Heart left ventricle (tissue), 16 donors: Measurements from ENCODE around the gene PARD3. TPM values are rescaled to one million over a fixed set of nuclear protein-coding genes. Genes with fewer than 3 reads are reported as not detected.

Experiments used
- ATAC-seq, 4 donors: fragments of 200-7000 bp; cut with Tn5 transposase; one replicate each; pipeline ENCODE4 v1.9.1; 2020 to 2022; ENCODE audit warnings: moderate library complexity in 4 of 4, mild to moderate bottlenecking in 3 of 4, moderate number of reproducible peaks in 1 of 4
- DNase-seq, 5 donors: peaks; one replicate each; pipeline ENCODE4 v3.0.0-alpha.2; 2020
- H3K27ac ChIP-seq, 12 donors: fragments of 200-600 bp; sonication (generic) in 4 of 12; one replicate each; pipeline versions ENCODE4 v1.5.0 to v1.8.0; 2016 to 2022; ENCODE audit warnings: mild to moderate bottlenecking in 2 of 12
- H3K27me3 ChIP-seq, 9 donors: fragments of 200-600 bp; sonication (generic) in 2 of 9; one replicate each; pipeline versions ENCODE4 v1.5.1 to v1.8.0; 2016 to 2022; ENCODE audit warnings: mild to moderate bottlenecking in 3 of 9
- H3K36me3 ChIP-seq, 9 donors: fragments of 200-600 bp; sonication (generic) in 2 of 9; one replicate each; pipeline versions ENCODE4 v1.5.0 to v1.8.0; 2018 to 2022; ENCODE audit warnings: mild to moderate bottlenecking in 2 of 9
- H3K4me1 ChIP-seq, 12 donors: fragments of 200-600 bp; sonication (generic) in 4 of 12; one replicate each; pipeline versions ENCODE4 v1.5.0 to v1.8.0; 2016 to 2022; ENCODE audit warnings: mild to moderate bottlenecking in 3 of 12
- H3K4me3 ChIP-seq, 12 donors: fragments of 200-600 bp; sonication (generic) in 4 of 12; one replicate each; pipeline versions ENCODE4 v1.5.0 to v1.8.0; 2017 to 2022; ENCODE audit warnings: mild to moderate bottlenecking in 9 of 12, moderate library complexity in 4 of 12
- H3K9me3 ChIP-seq, 12 donors: fragments of 200-600 bp; sonication (generic) in 4 of 12; one replicate each; pipeline versions ENCODE4 v1.5.0 to v1.8.0; 2016 to 2022; ENCODE audit warnings: mild to moderate bottlenecking in 1 of 12
- POLR2A ChIP-seq, 2 donors: fragments of 450-650 bp; IDR thresholded peaks; one replicate each; pipeline ENCODE4 v1.6.1; 2017; ENCODE audit warnings: antibody characterized with exemption in 2 of 2, mild to moderate bottlenecking in 2 of 2, moderate library complexity in 2 of 2
- WGBS, 4 donors: extraction: QIAGEN DNeasy Blood & Tissue Kit in 2 of 4; methylation state at CpG; one replicate each; pipeline versions ENCODE4 v1.1.5 to v1.1.7; 2013 to 2018; 5-methylcytosine and 5-hydroxymethylcytosine counted together
- intact Hi-C, 10 donors: fragments of 100-400 bp; cut with DNase I; formaldehyde crosslinking; loops; one replicate each; pipeline versions ENCODE4 v1.11.1 to v1.14.2; 2022
- polyA plus RNA-seq, 2 donors: library from polyadenylated mRNA; stranded (reverse); fragments of 200-250 nt; gene quantifications; one replicate each; pipeline ENCODE4 v1.2.3, GENCODE V29; 2013
- total RNA-seq, 9 donors: library from RNA; depleted of rRNA in 2 of 9; stranded (reverse); fragments of >200 nt in 2 of 9; fragmentation: NEBNext Ultra II Directional in 3 of 9; extraction: Animal tissue kit (Norgen Biotek cat#: 25700) in 3 of 9; gene quantifications; one replicate each; pipeline versions ENCODE4 v1.1.0 to v1.2.4, GENCODE V29; 2016 to 2023
- TF ChIP-seq, protein P1 (sequence below), 12 donors: fragments of 200-600 bp; sonication (generic) in 4 of 12; IDR thresholded peaks; one replicate each; pipeline versions ENCODE4 v1.5.0 to v1.8.0; 2018 to 2022; ENCODE audit warnings: antibody characterized with exemption in 12 of 12, mild to moderate bottlenecking in 5 of 12
- donor health status: ischemic (EF 13 %, LVEDD 7.1; RV severe dilation, severe dysfunction).
- donor health status: healthy with polysubstance abuse.
- donor health status: DM: no; HTN: yes; CAD: no.
- donor health status: DM: no; HTN: no; CAD: no.
- donor health status: ischemic (EF 25% LVEDD 6.9; RV normal size, moderate dysfunction).
- donor health status: ischemic (EF 25% LVEDD 5.7; RV mildly dilated, moderate dysfunction).
- donor health status: healthy.
- donor health status: DM: yes; HTN: yes; CAD: no.
- donor health status: ischemic (EF 35%, LVEDD 5.7; RV mildly dilated, moderate dysfunction).
- donor health status: nonischemic (EF 11% LVEDD 7.7; RV severe dilation, severe dysfunction).
- donor health status: DM: yes; HTN: yes; CAD: no.
- donor health status: PGD.
- donor health status: ischemic (EF 29% LVEDD 5.4; RV normal size, mild dysfunction).
- donor health status: nonischemic (EF 23%, LVEDD 6.1; RV moderate dilation, normal function).

Gene PARD3
- total and polyA plus RNA-seq, 11 donors, result 24.8 to 69.7 (median 33.1) TPM

DNA sequence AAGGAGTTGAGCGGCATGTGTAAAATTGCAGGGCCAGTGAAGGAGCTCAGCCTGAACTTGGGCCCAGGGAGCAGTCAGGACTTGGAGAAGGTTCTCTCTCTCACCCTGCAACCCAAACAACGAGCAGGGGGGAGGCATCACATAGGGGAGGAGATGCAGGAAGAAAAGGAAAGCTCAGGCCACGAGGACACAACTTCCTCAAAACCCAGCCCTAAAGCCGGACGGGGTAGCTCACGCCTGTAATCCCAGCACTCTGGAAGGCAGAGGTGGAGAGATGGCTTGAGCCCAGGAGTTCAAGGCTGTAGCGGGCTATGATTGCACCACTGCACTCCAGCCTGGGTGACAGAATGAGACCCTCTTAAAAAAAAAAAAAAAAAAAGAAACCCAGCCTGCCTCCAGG is 629.1 kb downstream of the PARD3 start:
- ATAC-seq (no peak), DNase-seq (no peak)
- intact Hi-C loops, result no loop called here
- H3K27ac ChIP-seq, result peak overlapping the region in 1 of 12 donors; percentile 1
- H3K27me3 ChIP-seq, result no peaks in the 10 kb centered on the region
- peaks cover 0 to 35% (median 14%) of the 10 kb centered on the region in 12 donors for H3K4me1 ChIP-seq
- H3K4me3 ChIP-seq, result no peak overlapping the region
- H3K9me3 ChIP-seq, result no peaks in the 10 kb centered on the region
- TF ChIP-seq, protein P1, sequence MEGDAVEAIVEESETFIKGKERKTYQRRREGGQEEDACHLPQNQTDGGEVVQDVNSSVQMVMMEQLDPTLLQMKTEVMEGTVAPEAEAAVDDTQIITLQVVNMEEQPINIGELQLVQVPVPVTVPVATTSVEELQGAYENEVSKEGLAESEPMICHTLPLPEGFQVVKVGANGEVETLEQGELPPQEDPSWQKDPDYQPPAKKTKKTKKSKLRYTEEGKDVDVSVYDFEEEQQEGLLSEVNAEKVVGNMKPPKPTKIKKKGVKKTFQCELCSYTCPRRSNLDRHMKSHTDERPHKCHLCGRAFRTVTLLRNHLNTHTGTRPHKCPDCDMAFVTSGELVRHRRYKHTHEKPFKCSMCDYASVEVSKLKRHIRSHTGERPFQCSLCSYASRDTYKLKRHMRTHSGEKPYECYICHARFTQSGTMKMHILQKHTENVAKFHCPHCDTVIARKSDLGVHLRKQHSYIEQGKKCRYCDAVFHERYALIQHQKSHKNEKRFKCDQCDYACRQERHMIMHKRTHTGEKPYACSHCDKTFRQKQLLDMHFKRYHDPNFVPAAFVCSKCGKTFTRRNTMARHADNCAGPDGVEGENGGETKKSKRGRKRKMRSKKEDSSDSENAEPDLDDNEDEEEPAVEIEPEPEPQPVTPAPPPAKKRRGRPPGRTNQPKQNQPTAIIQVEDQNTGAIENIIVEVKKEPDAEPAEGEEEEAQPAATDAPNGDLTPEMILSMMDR (IDR thresholded peaks at IDR 0.05), result no peak
- no peak for TF ChIP-seq POLR2A (IDR thresholded peaks at IDR 0.05)
- WGBS, 4 donors, result 61 to 82% (median 70%) methylated on average over 7 of the region's 7 CpGs
- no peaks in the 10 kb centered on the region for H3K36me3 ChIP-seq

DNA sequence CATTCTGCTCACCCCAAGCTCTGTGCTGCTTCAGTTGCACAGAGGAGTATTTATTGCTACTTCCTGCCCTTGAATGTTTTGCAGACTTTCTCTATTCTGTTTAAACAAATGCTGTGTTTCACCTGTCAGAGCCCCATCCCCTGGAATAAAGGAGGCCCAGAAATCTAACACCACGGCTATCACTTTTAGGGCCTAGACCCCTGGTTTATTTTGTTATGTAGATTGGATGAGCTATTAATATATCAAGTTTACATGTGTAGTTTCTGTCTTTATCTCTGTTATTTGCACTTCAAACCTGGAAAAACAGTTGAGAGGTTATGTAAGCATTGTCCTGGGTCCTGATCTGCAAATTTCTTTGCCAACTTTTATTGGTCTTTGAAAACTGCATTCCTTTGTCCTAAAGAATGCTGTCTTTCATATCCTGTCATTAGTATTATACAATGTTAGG is 630.1 kb downstream of the PARD3 start:
- H3K27ac ChIP-seq, result peak overlapping the region in 1 of 12 donors; percentile 9
- ATAC-seq (no peak), DNase-seq (no peak)
- H3K4me3 ChIP-seq, result no peak overlapping the region
- peaks cover 0 to 35% (median 14%) of the 10 kb centered on the region in 12 donors for H3K4me1 ChIP-seq
- 42 to 47% (median 44%) methylated on average over 1 of the region's 1 CpG for WGBS, 4 donors
- no peak for TF ChIP-seq POLR2A (IDR thresholded peaks at IDR 0.05)
- TF ChIP-seq, protein P1 (IDR thresholded peaks at IDR 0.05), result no peak
- H3K36me3 ChIP-seq, result no peaks in the 10 kb centered on the region
- intact Hi-C loops, result no loop called here
- H3K27me3 ChIP-seq, result no peaks in the 10 kb centered on the region
- no peaks in the 10 kb centered on the region for H3K9me3 ChIP-seq

DNA sequence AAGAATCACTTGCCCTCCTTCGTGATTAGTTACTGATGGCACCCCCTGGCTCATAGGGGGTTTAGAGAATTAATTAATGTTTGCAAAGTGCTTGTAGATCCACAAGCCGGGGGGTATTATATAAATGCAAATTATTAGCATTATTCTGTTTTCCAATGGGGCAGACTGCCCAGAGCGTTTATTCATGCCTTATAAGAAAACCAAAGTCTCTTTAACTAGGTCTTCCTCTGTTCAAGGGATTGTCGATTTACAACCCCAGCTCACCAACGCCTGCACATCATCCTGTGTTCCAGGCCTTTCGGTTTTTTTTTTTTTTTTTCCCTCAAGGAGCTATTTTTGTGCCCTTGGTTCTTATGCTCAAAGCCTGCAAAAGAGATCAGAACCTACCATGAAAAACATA is 630.7 kb downstream of the PARD3 start:
- no peak for ATAC-seq
- H3K4me3 ChIP-seq, result no peak overlapping the region
- TF ChIP-seq, protein P1 (IDR thresholded peaks at IDR 0.05), result no peak
- no peak for TF ChIP-seq POLR2A (IDR thresholded peaks at IDR 0.05)
- no peak overlapping the region for H3K27ac ChIP-seq
- WGBS, 4 donors, result 62 to 67% (median 62%) methylated on average over 6 of the region's 6 CpGs
- intact Hi-C loops, result no loop called here
- H3K9me3 ChIP-seq, result no peaks in the 10 kb centered on the region
- peaks cover 0 to 35% (median 14%) of the 10 kb centered on the region in 12 donors for H3K4me1 ChIP-seq
- no peaks in the 10 kb centered on the region for H3K27me3 ChIP-seq
- H3K36me3 ChIP-seq, result no peaks in the 10 kb centered on the region
- no peak for DNase-seq

DNA sequence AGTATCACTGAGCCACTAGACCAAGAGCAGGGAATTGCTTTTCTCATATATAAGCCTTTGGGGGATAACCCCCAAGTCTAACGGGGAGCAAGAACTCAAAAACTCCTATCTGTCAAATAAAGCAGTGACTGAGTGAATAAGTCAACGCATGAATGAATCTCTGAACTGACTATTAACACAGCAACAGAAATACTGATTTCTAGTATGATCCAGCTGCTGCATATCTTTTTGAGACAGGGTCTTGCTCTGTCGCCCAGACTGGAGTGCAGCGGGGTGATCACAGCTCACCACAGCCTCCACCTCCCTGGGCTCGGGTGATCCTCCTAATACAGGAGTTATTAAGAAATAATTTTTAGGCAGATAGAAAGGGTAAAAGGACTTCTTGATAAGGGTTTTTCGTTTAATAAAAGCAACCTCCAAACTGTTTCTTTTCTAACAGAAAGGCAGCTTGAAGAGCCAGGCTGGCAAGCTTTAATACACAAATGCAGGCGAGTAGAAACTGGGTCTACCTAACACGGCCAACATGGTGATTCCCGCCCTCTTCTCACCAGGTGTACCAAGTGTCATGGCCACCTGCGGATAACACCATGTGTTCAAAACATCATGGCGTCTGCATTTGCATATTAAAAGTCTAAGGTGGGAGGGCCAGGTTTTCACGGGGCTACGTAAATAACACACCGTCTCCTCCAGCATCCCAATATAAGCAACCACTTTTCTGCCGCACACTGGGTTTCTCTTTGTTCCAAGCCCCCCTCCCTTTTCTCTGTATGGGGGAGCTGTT is 631.9 kb downstream of the PARD3 start:
- Histone ChIP-seq H3K27me3 (no peaks in the 10 kb centered on the region), H3K27ac (no peak overlapping the region), H3K36me3 (no peaks in the 10 kb centered on the region), H3K4me3 (no peak overlapping the region), H3K9me3 (no peaks in the 10 kb centered on the region), H3K4me1 (peaks cover 0 to 35% (median 14%) of the 10 kb centered on the region in 12 donors)
- 90 to 93% (median 93%) methylated on average over 15 of the region's 15 CpGs for WGBS, 4 donors
- intact Hi-C loops, result no loop called here
- TF ChIP-seq POLR2A (IDR thresholded peaks at IDR 0.05), result no peak
- TF ChIP-seq, protein P1 (IDR thresholded peaks at IDR 0.05), result no peak
- ATAC-seq (no peak), DNase-seq (no peak)
